HG03469 (cell line): ENCODE measurements around the gene DCP1A.

Experiments used
- ATAC-seq: cut with Tn5 transposase; IDR thresholded peaks from one replicate; pipeline ENCODE4 v1.9.1; 2021; ENCODE audit warnings: mild to moderate bottlenecking, moderate library complexity, moderate number of reproducible peaks; ENCODE audit not compliant: unreplicated experiment

The DCP1A gene

GRCh38 chr3:53248161-53248560 is 99.2 kb downstream of the DCP1A start:
- no peak for ATAC-seq

GRCh38 chr3:53247619-53248018 is 99.7 kb downstream of the DCP1A start:
- ATAC-seq, result no peak

GRCh38 chr3:53244271-53244670 is 103.1 kb downstream of the DCP1A start:
- ATAC-seq, result no peak

GRCh38 chr3:53243785-53244184 is 103.6 kb downstream of the DCP1A start:
- no peak for ATAC-seq

- no peak for ATAC-seq
Measured at GRCh38 chr3:53243165-53243564, 104.2 kb downstream of the DCP1A start.

- ATAC-seq, result no peak
Measured at GRCh38 chr3:53242642-53243041, 104.7 kb downstream of the DCP1A start.

- ATAC-seq, result no peak
Measured at GRCh38 chr3:53242155-53242554, 105.2 kb downstream of the DCP1A start.

GRCh38 chr3:53240989-53241972 is 106.1 kb downstream of the DCP1A start:
- ATAC-seq, result no peak

GRCh38 chr3:53239800-53240199 is 107.5 kb downstream of the DCP1A start:
- ATAC-seq, result no peak

- no peak for ATAC-seq
Measured at GRCh38 chr3:53238886-53239285, 108.5 kb downstream of the DCP1A start.

GRCh38 chr3:53238051-53238850 is 109.1 kb downstream of the DCP1A start:
- no peak for ATAC-seq

- ATAC-seq, result no peak
Measured at GRCh38 chr3:53236112-53236841, 111.1 kb downstream of the DCP1A start.

GRCh38 chr3:53235545-53235944 is 111.8 kb downstream of the DCP1A start:
- no peak for ATAC-seq

- ATAC-seq, result no peak
Measured at GRCh38 chr3:53234841-53235232, 112.5 kb downstream of the DCP1A start.

- ATAC-seq, result no peak
Measured at GRCh38 chr3:53234130-53234840, 113.1 kb downstream of the DCP1A start.
